Measurements from ENCODE around the gene PARP6. TPM values are rescaled to one million over a fixed set of nuclear protein-coding genes. Genes with fewer than 3 reads are reported as not detected.
A peak's percentile ranks its signal among the peaks of the same experiment; 100 is the strongest.

Gene PARP6
- total and polyA plus RNA-seq, 9 of the 15 experiments (the other 6 are each of a cell fraction or from before 2014, with no cell fraction given) = 14.8 to 83.2 (median 28.3) TPM

DNA sequence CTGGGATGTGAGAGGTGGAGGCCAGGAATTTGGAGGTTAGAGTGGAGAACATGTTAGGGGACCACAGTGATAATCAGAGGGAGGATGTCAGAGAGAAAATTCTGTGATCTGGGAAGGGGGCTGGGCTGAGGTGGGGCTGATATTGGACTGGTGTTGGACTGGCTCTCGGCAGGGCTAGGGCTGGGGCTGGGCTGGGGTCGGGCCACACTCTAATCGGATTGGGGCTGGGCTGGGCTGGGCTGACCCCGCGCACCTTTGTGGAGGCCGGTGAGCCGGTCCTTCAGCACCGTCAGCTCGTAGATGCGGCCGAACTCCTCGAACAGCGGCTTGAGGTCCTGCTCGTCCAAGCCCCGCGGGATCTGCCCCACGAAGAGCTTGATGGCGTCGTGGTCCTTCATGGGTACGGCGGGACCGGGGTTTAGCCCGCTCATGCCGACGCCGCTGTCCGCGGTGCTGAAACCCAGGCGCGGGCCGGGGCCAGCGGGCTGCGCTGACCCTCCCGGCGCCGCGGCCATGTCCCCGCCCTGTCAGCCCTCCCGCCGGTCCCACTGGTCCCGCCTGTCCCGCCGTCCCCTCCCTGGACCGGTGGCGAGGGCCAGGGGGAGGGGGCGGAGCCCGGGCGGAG, 47.1 kb upstream of the PARP6 start (continued):
- TF ChIP-seq, protein P1, sequence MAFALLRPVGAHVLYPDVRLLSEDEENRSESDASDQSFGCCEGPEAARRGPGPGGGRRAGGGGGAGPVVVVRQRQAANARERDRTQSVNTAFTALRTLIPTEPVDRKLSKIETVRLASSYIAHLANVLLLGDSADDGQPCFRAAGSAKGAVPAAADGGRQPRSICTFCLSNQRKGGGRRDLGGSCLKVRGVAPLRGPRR (CRISPR knock-in tag; IDR thresholded peaks at IDR 0.05) = no peak
- peak; percentile 88; the same call in 1 of the 2 replicates for TF ChIP-seq ZNF282 (CRISPR knock-in tag; IDR thresholded peaks at IDR 0.05)
- TF ChIP-seq, protein P2, sequence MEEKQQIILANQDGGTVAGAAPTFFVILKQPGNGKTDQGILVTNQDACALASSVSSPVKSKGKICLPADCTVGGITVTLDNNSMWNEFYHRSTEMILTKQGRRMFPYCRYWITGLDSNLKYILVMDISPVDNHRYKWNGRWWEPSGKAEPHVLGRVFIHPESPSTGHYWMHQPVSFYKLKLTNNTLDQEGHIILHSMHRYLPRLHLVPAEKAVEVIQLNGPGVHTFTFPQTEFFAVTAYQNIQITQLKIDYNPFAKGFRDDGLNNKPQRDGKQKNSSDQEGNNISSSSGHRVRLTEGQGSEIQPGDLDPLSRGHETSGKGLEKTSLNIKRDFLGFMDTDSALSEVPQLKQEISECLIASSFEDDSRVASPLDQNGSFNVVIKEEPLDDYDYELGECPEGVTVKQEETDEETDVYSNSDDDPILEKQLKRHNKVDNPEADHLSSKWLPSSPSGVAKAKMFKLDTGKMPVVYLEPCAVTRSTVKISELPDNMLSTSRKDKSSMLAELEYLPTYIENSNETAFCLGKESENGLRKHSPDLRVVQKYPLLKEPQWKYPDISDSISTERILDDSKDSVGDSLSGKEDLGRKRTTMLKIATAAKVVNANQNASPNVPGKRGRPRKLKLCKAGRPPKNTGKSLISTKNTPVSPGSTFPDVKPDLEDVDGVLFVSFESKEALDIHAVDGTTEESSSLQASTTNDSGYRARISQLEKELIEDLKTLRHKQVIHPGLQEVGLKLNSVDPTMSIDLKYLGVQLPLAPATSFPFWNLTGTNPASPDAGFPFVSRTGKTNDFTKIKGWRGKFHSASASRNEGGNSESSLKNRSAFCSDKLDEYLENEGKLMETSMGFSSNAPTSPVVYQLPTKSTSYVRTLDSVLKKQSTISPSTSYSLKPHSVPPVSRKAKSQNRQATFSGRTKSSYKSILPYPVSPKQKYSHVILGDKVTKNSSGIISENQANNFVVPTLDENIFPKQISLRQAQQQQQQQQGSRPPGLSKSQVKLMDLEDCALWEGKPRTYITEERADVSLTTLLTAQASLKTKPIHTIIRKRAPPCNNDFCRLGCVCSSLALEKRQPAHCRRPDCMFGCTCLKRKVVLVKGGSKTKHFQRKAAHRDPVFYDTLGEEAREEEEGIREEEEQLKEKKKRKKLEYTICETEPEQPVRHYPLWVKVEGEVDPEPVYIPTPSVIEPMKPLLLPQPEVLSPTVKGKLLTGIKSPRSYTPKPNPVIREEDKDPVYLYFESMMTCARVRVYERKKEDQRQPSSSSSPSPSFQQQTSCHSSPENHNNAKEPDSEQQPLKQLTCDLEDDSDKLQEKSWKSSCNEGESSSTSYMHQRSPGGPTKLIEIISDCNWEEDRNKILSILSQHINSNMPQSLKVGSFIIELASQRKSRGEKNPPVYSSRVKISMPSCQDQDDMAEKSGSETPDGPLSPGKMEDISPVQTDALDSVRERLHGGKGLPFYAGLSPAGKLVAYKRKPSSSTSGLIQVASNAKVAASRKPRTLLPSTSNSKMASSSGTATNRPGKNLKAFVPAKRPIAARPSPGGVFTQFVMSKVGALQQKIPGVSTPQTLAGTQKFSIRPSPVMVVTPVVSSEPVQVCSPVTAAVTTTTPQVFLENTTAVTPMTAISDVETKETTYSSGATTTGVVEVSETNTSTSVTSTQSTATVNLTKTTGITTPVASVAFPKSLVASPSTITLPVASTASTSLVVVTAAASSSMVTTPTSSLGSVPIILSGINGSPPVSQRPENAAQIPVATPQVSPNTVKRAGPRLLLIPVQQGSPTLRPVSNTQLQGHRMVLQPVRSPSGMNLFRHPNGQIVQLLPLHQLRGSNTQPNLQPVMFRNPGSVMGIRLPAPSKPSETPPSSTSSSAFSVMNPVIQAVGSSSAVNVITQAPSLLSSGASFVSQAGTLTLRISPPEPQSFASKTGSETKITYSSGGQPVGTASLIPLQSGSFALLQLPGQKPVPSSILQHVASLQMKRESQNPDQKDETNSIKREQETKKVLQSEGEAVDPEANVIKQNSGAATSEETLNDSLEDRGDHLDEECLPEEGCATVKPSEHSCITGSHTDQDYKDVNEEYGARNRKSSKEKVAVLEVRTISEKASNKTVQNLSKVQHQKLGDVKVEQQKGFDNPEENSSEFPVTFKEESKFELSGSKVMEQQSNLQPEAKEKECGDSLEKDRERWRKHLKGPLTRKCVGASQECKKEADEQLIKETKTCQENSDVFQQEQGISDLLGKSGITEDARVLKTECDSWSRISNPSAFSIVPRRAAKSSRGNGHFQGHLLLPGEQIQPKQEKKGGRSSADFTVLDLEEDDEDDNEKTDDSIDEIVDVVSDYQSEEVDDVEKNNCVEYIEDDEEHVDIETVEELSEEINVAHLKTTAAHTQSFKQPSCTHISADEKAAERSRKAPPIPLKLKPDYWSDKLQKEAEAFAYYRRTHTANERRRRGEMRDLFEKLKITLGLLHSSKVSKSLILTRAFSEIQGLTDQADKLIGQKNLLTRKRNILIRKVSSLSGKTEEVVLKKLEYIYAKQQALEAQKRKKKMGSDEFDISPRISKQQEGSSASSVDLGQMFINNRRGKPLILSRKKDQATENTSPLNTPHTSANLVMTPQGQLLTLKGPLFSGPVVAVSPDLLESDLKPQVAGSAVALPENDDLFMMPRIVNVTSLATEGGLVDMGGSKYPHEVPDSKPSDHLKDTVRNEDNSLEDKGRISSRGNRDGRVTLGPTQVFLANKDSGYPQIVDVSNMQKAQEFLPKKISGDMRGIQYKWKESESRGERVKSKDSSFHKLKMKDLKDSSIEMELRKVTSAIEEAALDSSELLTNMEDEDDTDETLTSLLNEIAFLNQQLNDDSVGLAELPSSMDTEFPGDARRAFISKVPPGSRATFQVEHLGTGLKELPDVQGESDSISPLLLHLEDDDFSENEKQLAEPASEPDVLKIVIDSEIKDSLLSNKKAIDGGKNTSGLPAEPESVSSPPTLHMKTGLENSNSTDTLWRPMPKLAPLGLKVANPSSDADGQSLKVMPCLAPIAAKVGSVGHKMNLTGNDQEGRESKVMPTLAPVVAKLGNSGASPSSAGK (IDR thresholded peaks at IDR 0.05) = peak; percentile 85
- no peak for TF ChIP-seq PTTG1 (tag; IDR thresholded peaks at IDR 0.05; ENCODE audit: low read depth)
- TF ChIP-seq GTF2E2 (tag; IDR thresholded peaks at IDR 0.05) = no peak
- TF ChIP-seq, protein P3, sequence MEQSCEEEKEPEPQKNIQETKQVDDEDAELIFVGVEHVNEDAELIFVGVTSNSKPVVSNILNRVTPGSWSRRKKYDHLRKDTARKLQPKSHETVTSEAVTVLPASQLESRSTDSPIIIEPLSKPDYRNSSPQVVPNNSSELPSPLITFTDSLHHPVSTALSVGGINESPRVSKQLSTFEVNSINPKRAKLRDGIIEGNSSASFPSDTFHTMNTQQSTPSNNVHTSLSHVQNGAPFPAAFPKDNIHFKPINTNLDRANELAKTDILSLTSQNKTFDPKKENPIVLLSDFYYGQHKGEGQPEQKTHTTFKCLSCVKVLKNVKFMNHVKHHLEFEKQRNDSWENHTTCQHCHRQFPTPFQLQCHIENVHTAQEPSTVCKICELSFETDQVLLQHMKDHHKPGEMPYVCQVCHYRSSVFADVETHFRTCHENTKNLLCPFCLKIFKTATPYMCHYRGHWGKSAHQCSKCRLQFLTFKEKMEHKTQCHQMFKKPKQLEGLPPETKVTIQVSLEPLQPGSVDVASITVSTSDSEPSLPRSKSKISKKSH (CRISPR knock-in tag; IDR thresholded peaks at IDR 0.05) = no peak
- TF ChIP-seq DMBX1 (CRISPR knock-in tag; IDR thresholded peaks at IDR 0.05; ENCODE audit: borderline replicate concordance) = peak; percentile 79; the same call in 1 of the 2 replicates
- TF ChIP-seq, protein P4, sequence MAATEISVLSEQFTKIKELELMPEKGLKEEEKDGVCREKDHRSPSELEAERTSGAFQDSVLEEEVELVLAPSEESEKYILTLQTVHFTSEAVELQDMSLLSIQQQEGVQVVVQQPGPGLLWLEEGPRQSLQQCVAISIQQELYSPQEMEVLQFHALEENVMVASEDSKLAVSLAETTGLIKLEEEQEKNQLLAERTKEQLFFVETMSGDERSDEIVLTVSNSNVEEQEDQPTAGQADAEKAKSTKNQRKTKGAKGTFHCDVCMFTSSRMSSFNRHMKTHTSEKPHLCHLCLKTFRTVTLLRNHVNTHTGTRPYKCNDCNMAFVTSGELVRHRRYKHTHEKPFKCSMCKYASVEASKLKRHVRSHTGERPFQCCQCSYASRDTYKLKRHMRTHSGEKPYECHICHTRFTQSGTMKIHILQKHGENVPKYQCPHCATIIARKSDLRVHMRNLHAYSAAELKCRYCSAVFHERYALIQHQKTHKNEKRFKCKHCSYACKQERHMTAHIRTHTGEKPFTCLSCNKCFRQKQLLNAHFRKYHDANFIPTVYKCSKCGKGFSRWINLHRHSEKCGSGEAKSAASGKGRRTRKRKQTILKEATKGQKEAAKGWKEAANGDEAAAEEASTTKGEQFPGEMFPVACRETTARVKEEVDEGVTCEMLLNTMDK (IDR thresholded peaks at IDR 0.05; ENCODE audit: borderline replicate concordance, insufficient read depth, low read depth, low read length, poor library complexity, severe bottlenecking) = no peak
- no peak for TF ChIP-seq BRD9 (IDR thresholded peaks at IDR 0.05; ENCODE audit: low read depth, partially characterized antibody)
- TF ChIP-seq CAMTA2 (CRISPR knock-in tag; conservative IDR thresholded peaks at IDR 0.05) = no peak
- TF ChIP-seq ESRRA (IDR thresholded peaks at IDR 0.05; ENCODE audit: borderline replicate concordance, low read depth) = no peak
